IMR-90 (cell line): ENCODE measurements around the gene FRZB. TPM values are rescaled to one million over a fixed set of nuclear protein-coding genes. Genes with fewer than 3 reads are reported as not detected.

Experiments
- ATAC-seq: fragments of 200-7000 bp; cut with Tn5 transposase; 2 replicates; pipeline ENCODE4 v1.9.1; 2020; ENCODE audit warnings: low read depth, mild to moderate bottlenecking, moderate library complexity
- BruUV-seq: library from RNA; stranded (reverse); fragments of 400-500 nt; replicated peaks from 2 replicates; lab custom pipeline; 2021; lab: Mats Ljungman, UMichigan
- CTCF ChIA-PET: fragments of 300-600 bp; formaldehyde crosslinking; extraction: SDS; loops from one replicate; lab custom pipeline; 2021; ENCODE audit warnings: antibody characterized with exemption; lab: Yijun Ruan, JAX
- POLR2A ChIA-PET: fragments of 300-600 bp; sonication (Branson Sonifier 250); formaldehyde crosslinking; loops from one replicate; lab custom pipeline; 2022; ENCODE audit warnings: antibody characterized with exemption; ENCODE audit not compliant: unreplicated experiment; lab: Charles Lee
- DNase-seq: peaks from one replicate; pipeline ENCODE4 v3.0.0; 2013
- H2AFZ ChIP-seq: replicated peaks from 2 replicates; pipeline ENCODE3; 2013; ENCODE audit warnings: low read length, mild to moderate bottlenecking; ENCODE audit not compliant: poor library complexity
- H2AK5ac ChIP-seq: 2 replicates; pipeline ENCODE4 v1.6.1; 2013; ENCODE audit warnings: low read depth, low read length, inconsistent platforms
- H2AK9ac ChIP-seq: replicated peaks from 2 replicates; pipeline ENCODE3; 2013; ENCODE audit warnings: mild to moderate bottlenecking, low read depth, low read length, moderate library complexity; ENCODE audit not compliant: poor library complexity
- H2BK120ac ChIP-seq: 2 replicates; pipeline ENCODE4 v1.6.1; 2013; ENCODE audit warnings: low read depth, low read length, inconsistent platforms
- H2BK15ac ChIP-seq: 3 replicates; pipeline ENCODE4 v1.6.1; 2013; ENCODE audit warnings: low read depth, low read length, inconsistent platforms
- H2BK20ac ChIP-seq: 2 replicates; pipeline ENCODE4 v1.6.1; 2013; ENCODE audit warnings: low read depth, mild to moderate bottlenecking, inconsistent platforms, low read length, moderate library complexity
- H2BK5ac ChIP-seq: 2 replicates; pipeline ENCODE4 v1.6.1; 2013; ENCODE audit warnings: mild to moderate bottlenecking, low read depth, low read length, inconsistent platforms; ENCODE audit not compliant: poor library complexity, severe bottlenecking
- H3K14ac ChIP-seq: replicated peaks from 2 replicates; pipeline ENCODE4 v1.6.1; 2013; ENCODE audit warnings: low read depth, low read length, inconsistent platforms
- H3K18ac ChIP-seq: 2 replicates; pipeline ENCODE4 v1.6.1; 2013; ENCODE audit warnings: low read depth, low read length, control low read depth
- H3K23ac ChIP-seq: 2 replicates; pipeline ENCODE4 v1.6.1; 2013; ENCODE audit warnings: low read depth, low read length, inconsistent platforms
- H3K27ac ChIP-seq: 2 replicates; pipeline ENCODE4 v1.5.1; 2013; ENCODE audit warnings: mild to moderate bottlenecking, control low read depth, low read length; ENCODE audit not compliant: insufficient read depth
- H3K27me3 ChIP-seq: 2 replicates; pipeline ENCODE4 v1.6.1; 2013; ENCODE audit warnings: low read length; ENCODE audit not compliant: control insufficient read depth, insufficient read depth
- H3K36me3 ChIP-seq: 2 replicates; pipeline ENCODE4 v1.6.1; 2013; ENCODE audit warnings: low read length, mixed read lengths; ENCODE audit not compliant: control insufficient read depth, insufficient read depth
- H3K4ac ChIP-seq: 2 replicates; pipeline ENCODE4 v1.6.1; 2013; ENCODE audit warnings: low read depth, low read length, inconsistent platforms
- H3K4me1 ChIP-seq: 2 replicates; pipeline ENCODE4 v1.6.1; 2013; ENCODE audit warnings: low read length, mixed read lengths; ENCODE audit not compliant: control insufficient read depth, insufficient read depth
- H3K4me2 ChIP-seq: 2 replicates; pipeline ENCODE4 v1.6.1; 2013; ENCODE audit warnings: low read depth, mild to moderate bottlenecking, control low read depth, low read length, moderate library complexity
- H3K4me3 ChIP-seq: 2 replicates; pipeline ENCODE4 v1.5.1; 2013; ENCODE audit warnings: low read depth, mild to moderate bottlenecking, control low read depth, low read length, moderate library complexity; ENCODE audit not compliant: insufficient read depth
- H3K56ac ChIP-seq: 2 replicates; pipeline ENCODE4 v1.6.1; 2013; ENCODE audit warnings: low read length, inconsistent platforms; ENCODE audit not compliant: insufficient read depth; ENCODE audit errors: extremely low read depth
- H3K79me1 ChIP-seq, 2 experiments: 2 replicates each; pipeline ENCODE4 v1.6.1; 2013; ENCODE audit warnings: low read length in 2 of 2, inconsistent platforms in 1 of 2, low read depth in 1 of 2
- H3K9ac ChIP-seq: 2 replicates; pipeline ENCODE4 v1.6.1; 2013; ENCODE audit warnings: low read depth, low read length, control low read depth
- H3K9me1 ChIP-seq: 2 replicates; pipeline ENCODE4 v1.6.1; 2013; ENCODE audit warnings: low read length, inconsistent platforms; ENCODE audit not compliant: insufficient read depth
- H3K9me3 ChIP-seq: 2 replicates; pipeline ENCODE4 v1.6.1; 2013; ENCODE audit warnings: low read length; ENCODE audit not compliant: control insufficient read depth, insufficient read depth
- H4K20me1 ChIP-seq: 2 replicates; pipeline ENCODE4 v1.6.1; 2013; ENCODE audit warnings: low read length, inconsistent platforms; ENCODE audit not compliant: insufficient read depth
- H4K5ac ChIP-seq: 2 replicates; pipeline ENCODE4 v1.6.1; 2013; ENCODE audit warnings: mild to moderate bottlenecking, low read depth, low read length, control low read depth
- H4K8ac ChIP-seq, 2 experiments: 2 replicates each; pipeline ENCODE4 v1.6.1; 2013; ENCODE audit warnings: low read depth in 2 of 2, low read length in 2 of 2, control low read depth in 1 of 2, inconsistent platforms in 1 of 2
- H4K91ac ChIP-seq: 2 replicates; pipeline ENCODE4 v1.6.1; 2013; ENCODE audit warnings: low read depth, low read length, inconsistent platforms; ENCODE audit not compliant: insufficient read depth
- POLR2A ChIP-seq: IDR thresholded peaks from 2 replicates; pipeline ENCODE4 v1.6.1; 2012; ENCODE audit warnings: mild to moderate bottlenecking, low read depth, low read length
- RCOR1 ChIP-seq: IDR thresholded peaks from 2 replicates; pipeline ENCODE4 v1.6.1; 2012; ENCODE audit warnings: mild to moderate bottlenecking, low read length, improper control_type of control experiment; ENCODE audit not compliant: insufficient replicate concordance
- USF2 ChIP-seq: fragments of 150-350 bp; IDR thresholded peaks from 2 replicates; pipeline ENCODE4 v1.6.1; 2017; ENCODE audit warnings: mild to moderate bottlenecking, antibody characterized with exemption, low read length, low read depth
- WGBS, 2 experiments: methylation state at CpG; one replicate each; pipeline versions ENCODE4 v1.1.5 to v1.1.7; 2013; ENCODE audit warnings: missing lambda C conversion rate in 2 of 2; ENCODE audit not compliant: insufficient read length in 1 of 2; ENCODE audit errors: extremely low coverage in 2 of 2; 5-methylcytosine and 5-hydroxymethylcytosine counted together
- dilution Hi-C: fragments of 300-500 bp; cut with HindIII; formaldehyde crosslinking; loops from one replicate; pipeline ENCODE4 v1.14.3; 2018; ENCODE audit warnings: low sequenced_read_pairs; ENCODE audit not compliant: unreplicated experiment
- in situ Hi-C: fragments of 300-500 bp; cut with MboI; formaldehyde crosslinking; loops from 3 replicates; pipeline ENCODE4 v1.14.3; 2019; ENCODE audit warnings: low sequenced_read_pairs, inconsistent platforms, mixed read lengths
- intact Hi-C: fragments of 100-400 bp; cut with micrococcal nuclease; formaldehyde crosslinking; loops from 2 replicates; pipeline ENCODE4 v1.10.0; 2022
- polyA plus RNA-seq, 3 experiments: library from polyadenylated mRNA; depleted of rRNA; stranded (reverse); fragments of >200 nt; gene quantifications; 2 replicates each; pipeline ENCODE4 v1.2.3, GENCODE V29; 2012; ENCODE audit warnings: low replicate concordance in 1 of 3
- total RNA-seq: library from RNA; depleted of rRNA; stranded (reverse); fragments of >200 nt; gene quantifications from 2 replicates; pipeline ENCODE4 v1.2.3, GENCODE V29; 2012

The FRZB gene
- total and polyA plus RNA-seq, 2 of the 4 experiments (the other 2 are of a cell fraction), result 0.18 to 1.2 TPM

- Histone ChIP-seq H3K9ac (no peak overlapping the region), H3K9me1 (no peaks in the 10 kb centered on the region), H3K4me2 (no peak overlapping the region), H2AK5ac (no peak overlapping the region), H4K20me1 (no peaks in the 10 kb centered on the region), H2BK20ac (no peak overlapping the region), H3K9me3 (no peaks in the 10 kb centered on the region), H4K91ac (no peak overlapping the region), H2AK9ac (no peak overlapping the region), H3K14ac (no peak overlapping the region), H2BK120ac (no peak overlapping the region), H3K23ac (no peak overlapping the region), H3K36me3 (no peaks in the 10 kb centered on the region), H3K79me1 (no peaks in the 10 kb centered on the region), H3K27me3 (no peaks in the 10 kb centered on the region), H3K4ac (no peak overlapping the region), H3K18ac (no peak overlapping the region), H4K8ac (no peak overlapping the region), H4K5ac (no peak overlapping the region), H2BK5ac (no peak overlapping the region), H3K4me1 (no peaks in the 10 kb centered on the region), H2BK15ac (no peak overlapping the region), H3K27ac (no peak overlapping the region), H3K4me3 (no peak overlapping the region), H2AFZ (no peak overlapping the region), H3K56ac (no peak overlapping the region)
- no peak for DNase-seq
- no TSS peak for BruUV-seq
- intact Hi-C loops (no loop called here), in situ Hi-C loops (no loop called here), dilution Hi-C loops (no loop called here)
- TF ChIP-seq RCOR1 (no peak), POLR2A (no peak), USF2 (no peak)
- WGBS, 2 experiments, result no CpG with 5 or more reads among the region's 3 CpGs
- CTCF ChIA-PET, result interaction anchor here (1.0 kb wide), 1 partner anchor 20 kb away, joined by 3 read pairs; no protein-coding TSS in a partner anchor
- no peak for ATAC-seq
- POLR2A ChIA-PET, result no interaction called here
These were observed 39.9 kb downstream of the FRZB start for GRCh38 chr2:182826496-182826895.
